ENCODE measurements around the gene P2RY2.
"Not testable (repeated sequence)": the region's sequence is repeated elsewhere in the genome, so short reads cannot be mapped to it uniquely, and the experiment has no call there.

DNA sequence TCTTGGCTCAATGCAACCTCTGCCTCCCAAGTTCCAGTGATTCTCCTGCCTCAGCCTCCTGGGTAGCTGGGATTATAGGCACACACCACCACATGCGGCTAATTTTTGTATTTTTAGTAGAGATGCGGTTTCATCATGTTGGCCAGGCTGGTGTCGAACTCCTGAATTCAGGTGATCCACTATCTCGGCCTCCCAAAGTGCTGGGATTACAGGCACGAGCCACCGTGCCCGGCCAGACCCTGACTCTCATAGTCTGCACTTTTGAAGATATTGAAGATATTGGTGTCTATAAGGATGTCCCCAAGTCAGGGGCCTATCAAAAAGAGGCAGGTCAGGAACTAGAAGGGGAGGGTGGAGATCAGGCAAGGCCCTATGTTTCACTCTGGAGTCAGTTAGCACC lies 20.3 kb upstream of the P2RY2 start:
- not testable (repeated sequence) for TF ChIP-seq POLR2A (IDR thresholded peaks at IDR 0.05; ENCODE audit: low read length); GATA1 (IDR thresholded peaks at IDR 0.05; ENCODE audit: low read depth, low read length)

All from erythroblast (primary cell).